GM10266 (cell line): ENCODE measurements around the gene VWA5B2.

Experiments used
- DNase-seq: peaks from one replicate; pipeline ENCODE4 v3.0.0; 2012; ENCODE audit errors: extremely low spot score
- TF ChIP-seq, protein P1 (sequence below): IDR thresholded peaks from 2 replicates; pipeline ENCODE4 v1.5.1; 2012; ENCODE audit warnings: mild to moderate bottlenecking, low read depth; ENCODE audit not compliant: control insufficient read depth, insufficient read depth; ENCODE audit errors: missing control alignments

VWA5B2 gene

DNA sequence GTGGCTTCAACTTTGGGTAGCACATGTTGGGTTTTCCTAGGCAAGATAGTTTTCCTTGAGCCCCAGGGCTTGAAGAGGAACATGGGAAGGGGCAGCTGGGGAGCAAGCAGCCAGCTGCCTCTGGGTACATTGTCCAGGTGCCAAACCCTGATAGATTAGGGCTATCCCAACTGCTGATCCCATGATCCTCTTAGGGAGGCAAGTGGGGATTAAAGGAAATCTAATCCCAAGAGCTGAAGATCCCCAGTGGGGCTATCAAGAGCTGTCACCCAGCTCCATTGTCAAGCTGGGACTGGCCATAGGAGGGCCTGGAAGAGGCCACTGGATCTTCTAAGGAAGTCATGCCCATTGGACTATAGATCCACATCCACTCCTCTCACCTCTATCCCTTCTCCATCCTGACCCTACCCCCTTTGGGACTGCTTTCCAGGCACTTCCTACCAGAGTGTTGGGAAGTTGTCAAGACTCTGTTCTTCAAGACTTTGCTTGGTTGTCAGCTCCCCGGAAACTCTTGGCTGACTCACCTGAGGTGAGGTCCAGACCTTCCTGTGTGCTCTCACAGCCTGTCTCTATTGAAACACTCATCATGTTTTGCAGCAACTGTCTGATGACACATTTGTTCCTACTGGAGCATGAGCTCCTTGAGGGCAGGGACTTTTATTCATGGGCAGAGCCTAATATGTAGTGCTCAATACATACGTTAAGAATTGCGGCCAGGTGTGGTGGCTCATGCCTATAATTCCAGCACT is 26.1 kb downstream of the VWA5B2 start:
- TF ChIP-seq, protein P1, sequence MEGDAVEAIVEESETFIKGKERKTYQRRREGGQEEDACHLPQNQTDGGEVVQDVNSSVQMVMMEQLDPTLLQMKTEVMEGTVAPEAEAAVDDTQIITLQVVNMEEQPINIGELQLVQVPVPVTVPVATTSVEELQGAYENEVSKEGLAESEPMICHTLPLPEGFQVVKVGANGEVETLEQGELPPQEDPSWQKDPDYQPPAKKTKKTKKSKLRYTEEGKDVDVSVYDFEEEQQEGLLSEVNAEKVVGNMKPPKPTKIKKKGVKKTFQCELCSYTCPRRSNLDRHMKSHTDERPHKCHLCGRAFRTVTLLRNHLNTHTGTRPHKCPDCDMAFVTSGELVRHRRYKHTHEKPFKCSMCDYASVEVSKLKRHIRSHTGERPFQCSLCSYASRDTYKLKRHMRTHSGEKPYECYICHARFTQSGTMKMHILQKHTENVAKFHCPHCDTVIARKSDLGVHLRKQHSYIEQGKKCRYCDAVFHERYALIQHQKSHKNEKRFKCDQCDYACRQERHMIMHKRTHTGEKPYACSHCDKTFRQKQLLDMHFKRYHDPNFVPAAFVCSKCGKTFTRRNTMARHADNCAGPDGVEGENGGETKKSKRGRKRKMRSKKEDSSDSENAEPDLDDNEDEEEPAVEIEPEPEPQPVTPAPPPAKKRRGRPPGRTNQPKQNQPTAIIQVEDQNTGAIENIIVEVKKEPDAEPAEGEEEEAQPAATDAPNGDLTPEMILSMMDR, result no peak
- DNase-seq, result no peak

DNA sequence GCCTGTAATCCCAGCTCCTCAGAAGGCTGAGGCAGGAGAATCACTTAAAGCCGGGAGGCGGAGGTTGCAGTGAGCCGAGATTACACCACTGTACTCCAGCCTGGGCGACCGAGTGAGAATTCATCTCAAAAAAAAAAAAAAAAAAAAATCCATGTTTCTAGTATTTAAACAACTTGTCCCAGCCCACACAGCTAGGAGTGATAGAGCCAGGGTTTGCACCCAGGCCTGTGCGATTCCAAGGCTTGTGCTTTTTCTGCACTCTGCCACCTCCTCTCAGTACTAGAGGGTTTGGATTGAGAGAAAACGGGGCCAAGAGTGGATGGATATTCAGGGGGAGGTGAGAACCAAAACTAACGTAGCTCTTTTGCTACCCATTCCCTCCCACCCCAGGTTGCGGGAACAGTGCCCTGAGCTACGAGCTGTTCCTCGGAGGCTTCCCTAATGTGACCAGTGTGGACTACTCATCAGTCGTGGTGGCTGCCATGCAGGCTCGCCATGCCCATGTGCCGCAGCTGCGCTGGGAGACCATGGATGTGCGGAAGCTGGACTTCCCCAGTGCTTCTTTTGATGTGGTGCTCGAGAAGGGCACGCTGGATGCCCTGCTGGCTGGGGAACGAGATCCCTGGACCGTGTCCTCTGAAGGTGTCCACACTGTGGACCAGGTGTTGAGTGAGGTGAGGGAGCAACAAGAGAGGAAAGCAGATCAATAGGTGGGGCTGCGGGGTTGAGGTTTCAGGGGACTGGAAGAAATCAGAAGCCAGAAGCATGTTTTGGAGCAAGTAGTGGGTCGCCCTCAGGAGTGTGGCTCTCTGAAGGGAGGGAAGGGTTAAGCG is 27.9 kb downstream of the VWA5B2 start:
- DNase-seq, result no peak
- TF ChIP-seq, protein P1, result no peak

DNA sequence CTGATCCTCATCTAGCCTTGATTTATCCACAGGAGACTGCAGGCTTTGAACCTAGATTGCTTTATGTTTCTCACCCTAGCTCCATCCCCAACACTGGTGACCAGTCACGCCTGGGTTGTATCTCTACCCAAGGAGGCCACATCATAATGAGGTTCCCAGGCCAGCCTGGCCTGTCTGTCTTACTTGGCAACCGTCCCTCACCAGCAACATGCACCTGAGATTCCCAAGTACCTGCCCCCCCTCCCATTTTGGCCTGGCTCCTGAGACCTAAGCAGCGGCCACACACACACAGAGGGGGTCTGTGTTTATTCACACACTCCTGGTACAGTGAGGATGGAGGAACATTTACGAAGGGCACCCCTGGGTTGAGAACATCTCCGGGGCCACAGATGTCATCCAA is 29.5 kb downstream of the VWA5B2 start:
- DNase-seq, result no peak
- TF ChIP-seq, protein P1, result no peak

DNA sequence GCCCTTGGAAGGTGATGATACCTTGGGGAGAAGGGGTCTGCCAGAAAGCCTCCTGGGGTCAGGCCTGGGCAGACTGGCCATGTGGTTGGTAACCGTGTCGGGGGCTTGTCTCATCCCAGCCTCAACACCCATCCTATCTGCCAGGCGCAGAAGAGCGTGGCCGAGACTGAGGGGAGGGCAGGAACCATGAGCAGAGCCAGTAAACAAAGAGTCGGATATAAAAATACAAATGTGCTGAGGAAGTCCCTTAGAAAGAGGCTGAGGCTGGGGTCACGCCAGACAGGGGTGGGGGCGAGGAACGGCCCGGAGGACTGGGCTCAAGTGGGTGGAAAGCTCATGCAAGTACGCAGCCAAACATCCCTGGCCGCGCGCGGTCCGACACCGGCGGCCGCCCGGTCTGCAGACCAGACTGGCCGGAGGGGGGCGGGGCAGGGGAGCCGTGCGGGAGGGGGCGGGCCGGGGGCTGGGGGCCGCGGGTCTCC is 30.1 kb downstream of the VWA5B2 start:
- TF ChIP-seq, protein P1, result no peak
- DNase-seq, result no peak

DNA sequence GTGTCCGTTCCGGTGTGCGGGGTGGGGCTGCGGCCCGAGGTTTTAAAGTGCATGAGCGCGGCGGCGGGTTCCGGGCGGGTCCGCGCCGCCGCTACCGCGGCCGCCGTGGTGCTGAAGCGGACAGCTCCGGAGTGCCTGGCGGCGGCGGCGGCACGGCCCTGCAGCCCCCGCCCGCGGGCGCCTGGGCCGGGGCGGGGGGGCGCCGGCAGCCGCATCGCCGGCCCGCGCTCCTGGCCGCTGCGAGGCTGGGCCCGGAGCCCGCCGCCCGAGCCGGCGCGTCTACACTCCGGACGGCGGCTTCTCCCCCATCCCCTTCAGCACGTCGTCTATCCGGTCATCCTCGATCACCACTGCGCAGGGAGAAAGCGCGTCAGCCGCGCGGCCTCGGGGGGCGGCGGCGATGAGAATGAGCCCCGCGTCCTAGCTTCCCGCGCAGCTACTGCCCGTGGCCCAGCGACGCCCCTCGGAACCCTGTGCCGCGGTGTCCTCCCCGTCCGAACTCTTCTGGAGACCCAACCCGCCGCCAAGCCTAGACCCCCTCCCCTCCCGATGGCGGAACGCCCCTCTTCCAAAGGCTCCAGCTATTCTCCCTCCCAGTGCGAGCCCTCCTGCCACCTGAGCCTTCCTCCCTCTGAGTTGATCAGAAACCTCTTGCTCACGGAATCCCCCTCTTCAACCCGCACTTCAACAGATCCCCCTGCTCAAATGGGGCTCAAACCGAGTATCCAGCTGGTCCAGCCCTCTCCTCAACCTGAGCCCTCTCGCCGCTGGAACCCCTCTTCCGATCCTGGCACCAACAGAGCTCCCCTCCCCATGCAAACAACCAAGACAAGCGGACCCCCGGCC is 30.7 kb downstream of the VWA5B2 start:
- peak; percentile 91 for DNase-seq
- TF ChIP-seq, protein P1, result no peak

DNA sequence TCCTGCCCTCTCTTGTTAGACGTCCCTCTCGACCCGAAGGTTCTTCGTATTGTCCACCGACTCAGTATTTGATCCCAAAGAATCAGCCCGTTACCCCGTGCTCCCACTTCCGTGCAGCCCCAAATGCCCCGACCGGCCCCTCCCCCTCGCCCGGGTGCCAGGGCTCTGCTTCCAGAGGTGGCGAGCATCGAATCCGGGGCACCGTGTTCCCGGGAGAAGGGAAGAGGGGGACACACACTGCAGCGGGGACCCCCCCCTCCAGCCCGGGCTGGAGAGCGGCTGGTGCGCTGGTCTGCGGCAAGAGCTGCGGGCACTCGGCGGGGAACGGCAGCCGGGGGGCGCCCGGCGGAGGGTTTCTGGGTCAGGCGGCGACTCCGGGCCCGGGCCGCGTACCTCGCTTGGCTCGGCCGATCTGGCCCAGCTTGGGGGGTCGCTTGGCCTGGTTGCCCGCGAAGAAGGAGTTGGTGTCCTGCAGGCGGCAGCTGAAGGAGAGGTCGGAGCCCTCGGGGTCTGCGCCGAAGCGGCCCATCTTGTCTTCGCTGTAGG is 31.4 kb downstream of the VWA5B2 start:
- TF ChIP-seq, protein P1, result no peak
- DNase-seq, result peak; percentile 75
